ENCODE results near the gene GIGYF1. TPM values are rescaled to one million over a fixed set of nuclear protein-coding genes. Genes with fewer than 3 reads are reported as not detected.
A peak's percentile ranks its signal among the peaks of the same experiment; 100 is the strongest.
"Not testable (repeated sequence)": the region's sequence is repeated elsewhere in the genome, so short reads cannot be mapped to it uniquely, and the experiment has no call there.

The GIGYF1 gene
- total RNA-seq, 1 donor from 2014 or later, result 21.6 TPM

DNA sequence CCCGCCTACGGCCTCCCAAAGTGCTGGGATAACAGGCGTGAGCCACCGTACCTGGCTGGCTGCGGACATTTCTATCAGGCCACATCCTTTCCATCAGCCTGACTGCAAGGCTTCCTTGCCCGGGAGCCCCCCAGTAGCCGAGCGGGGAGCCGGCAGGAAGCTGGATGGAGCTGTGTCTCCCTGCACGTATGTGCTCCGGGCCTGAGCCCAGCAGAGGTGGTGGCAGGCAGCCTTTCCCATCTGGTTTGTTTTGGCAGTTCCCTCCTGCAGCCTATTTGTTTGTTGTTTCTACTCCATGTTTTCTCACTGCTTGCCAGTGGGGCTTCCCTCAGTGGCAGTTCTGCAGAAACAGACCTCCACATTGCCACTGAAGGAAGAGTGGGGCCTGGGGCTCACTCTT lies 17.3 kb upstream of the GIGYF1 start:
- DNase-seq (ENCODE audit: low spot score) (peak; percentile 68), ATAC-seq (peak; percentile 82)

DNA sequence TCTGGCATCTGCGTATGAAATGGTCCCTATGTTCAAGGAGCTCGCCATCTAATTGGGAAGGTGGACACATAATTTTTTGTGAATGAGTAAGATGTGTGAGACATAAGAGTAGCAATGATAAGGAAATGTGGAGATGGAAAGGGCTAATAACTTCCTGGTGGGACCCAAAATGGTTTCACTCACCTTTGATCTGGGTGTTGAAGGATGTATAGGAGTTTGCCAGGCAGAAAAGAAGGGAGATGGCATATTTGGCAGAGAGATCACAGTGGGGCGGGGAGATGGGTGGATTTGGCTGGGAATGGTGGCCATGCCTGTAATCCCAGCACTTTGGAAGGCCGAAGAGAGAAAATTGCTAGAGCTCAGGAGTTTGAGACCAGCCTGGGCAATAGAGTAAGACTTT lies 16.4 kb upstream of the GIGYF1 start:
- DNase-seq (ENCODE audit: low spot score) (no peak), ATAC-seq (no peak)

DNA sequence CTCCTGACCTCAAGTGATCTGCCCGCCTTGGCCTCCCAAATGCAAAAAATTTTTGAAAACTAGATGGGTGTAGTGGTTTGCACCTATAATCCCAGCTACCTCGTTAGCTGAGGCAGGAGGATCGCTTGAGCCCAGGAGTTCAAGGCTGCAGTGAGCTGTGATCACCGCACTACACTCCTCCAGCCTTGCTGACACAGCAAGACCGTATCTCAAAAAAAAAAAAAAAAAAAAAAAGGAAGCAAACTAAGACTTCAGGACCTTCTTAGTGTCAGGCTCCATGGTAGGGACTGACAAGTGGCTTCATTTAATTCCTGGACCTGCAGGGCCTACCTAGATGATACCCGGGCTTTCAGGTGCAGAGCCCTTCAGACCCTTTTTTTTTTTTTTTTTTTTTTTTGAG lies 14.3 kb upstream of the GIGYF1 start:
- no peak for ATAC-seq
- no peak for DNase-seq (ENCODE audit: low spot score)

DNA sequence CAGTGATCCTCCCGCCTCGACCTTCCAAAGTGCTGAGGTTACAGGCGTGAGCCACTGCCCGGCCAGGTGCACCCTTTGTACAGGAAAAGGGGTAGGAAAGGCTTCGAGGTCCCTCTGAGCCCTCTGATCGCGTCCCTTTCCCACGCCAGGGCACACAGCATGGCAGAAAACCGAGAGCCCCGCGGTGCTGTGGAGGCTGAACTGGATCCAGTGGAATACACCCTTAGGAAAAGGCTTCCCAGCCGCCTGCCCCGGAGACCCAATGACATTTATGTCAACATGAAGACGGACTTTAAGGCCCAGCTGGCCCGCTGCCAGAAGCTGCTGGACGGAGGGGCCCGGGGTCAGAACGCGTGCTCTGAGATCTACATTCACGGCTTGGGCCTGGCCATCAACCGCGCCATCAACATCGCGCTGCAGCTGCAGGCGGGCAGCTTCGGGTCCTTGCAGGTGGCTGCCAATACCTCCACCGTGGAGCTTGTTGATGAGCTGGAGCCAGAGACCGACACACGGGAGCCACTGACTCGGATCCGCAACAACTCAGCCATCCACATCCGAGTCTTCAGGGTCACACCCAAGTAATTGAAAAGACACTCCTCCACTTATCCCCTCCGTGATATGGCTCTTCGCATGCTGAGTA lies 12.7 kb upstream of the GIGYF1 start:
- ATAC-seq, result peak; percentile 5
- peak; percentile 70 for DNase-seq (ENCODE audit: low spot score)

DNA sequence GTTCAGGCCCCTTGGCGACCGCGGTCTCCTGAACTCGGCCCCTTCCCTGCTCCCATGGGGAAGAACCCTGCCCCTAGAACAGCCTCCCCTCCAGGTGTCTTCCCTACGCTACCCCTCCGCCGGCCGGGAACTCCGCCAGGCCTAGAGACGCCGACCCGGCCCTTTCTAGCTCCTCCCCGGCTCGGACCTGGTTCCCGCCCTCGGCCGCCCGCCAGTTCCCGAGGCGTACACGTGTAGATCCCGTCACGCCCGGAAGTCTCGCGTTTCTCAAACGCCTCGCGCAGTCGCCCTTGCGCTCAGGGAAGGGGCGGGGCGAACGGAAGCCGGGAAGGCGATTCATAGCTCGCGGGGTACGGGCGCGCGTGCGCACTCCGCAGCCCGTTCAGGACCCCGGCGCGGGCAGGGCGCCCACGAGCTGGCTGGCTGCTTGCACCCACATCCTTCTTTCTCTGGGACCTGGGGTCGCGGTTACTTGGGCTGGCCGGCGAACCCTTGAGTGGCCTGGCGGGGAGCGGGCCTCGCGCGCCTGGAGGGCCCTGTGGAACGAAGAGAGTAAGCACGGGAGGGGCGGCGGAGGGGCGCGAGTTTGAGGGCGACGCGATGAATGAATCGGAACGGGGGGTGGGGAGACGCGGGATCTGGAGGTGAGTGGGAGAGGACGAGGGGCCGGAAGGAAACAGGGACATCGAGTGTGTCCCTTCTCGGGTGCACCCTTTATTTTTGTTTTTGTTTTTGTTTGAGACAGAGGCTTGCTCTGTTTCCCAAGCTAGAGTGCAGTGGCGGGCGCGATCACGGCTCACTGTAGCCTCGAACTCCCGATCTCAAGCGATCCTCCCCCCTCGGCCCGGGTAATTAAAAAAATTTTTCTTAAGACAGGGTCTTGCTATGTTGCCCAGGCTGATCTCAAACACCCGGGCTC lies 12.0 kb upstream of the GIGYF1 start, which contains the start of gene POP7:
POP7 (plus strand) TSS at position 369 of the 919 bp plus-strand sequence. CDS start 710 bp downstream, outside the sequence.
- peak; percentile 85 for ATAC-seq
- DNase-seq (ENCODE audit: low spot score), result peak; percentile 100

DNA sequence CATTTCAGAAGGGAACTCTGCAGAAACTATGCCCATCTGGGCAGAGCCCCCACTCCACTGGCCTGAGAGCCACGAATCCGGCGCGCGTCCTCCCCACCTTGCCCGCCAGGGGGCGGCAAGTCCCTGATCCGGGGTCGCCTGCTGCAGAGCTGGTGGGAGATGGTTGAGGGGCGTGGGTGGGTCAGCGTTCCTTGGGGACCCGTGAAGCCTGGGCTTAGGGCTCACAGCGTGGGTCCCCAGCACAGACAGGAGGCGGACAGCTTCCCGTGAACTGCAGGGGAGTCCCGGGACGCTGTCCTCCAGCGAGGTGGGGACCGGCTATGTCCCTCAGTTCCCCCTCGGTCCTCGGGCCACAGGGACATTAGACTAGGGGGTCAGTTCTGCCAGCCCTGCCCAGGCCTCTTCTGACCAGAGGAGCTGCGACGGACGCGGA lies 11.3 kb upstream of the GIGYF1 start:
- DNase-seq (ENCODE audit: low spot score) (peak; percentile 84), ATAC-seq (peak; percentile 77)

DNA sequence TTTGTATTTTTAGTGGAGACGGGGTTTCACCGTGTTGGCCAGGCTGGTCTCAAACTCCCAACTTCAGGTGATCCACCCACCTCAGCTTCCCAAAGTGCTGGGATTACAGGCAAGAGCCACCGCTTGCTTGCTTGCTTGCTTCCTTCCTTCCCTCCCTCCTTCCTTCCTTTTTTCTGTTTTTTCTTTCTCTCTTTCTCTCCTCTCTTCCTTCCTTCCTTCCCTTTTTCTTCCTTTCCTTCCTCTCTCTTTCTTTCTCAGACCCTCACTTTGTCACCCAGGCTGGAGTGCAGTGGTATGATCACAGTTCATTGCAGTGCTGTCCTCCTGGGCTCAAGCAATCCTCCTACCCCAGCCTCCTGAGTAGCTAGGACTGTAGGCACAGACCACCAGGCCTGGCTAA lies 7.0 kb upstream of the GIGYF1 start:
- not testable (repeated sequence) for DNase-seq (ENCODE audit: low spot score); ATAC-seq

DNA sequence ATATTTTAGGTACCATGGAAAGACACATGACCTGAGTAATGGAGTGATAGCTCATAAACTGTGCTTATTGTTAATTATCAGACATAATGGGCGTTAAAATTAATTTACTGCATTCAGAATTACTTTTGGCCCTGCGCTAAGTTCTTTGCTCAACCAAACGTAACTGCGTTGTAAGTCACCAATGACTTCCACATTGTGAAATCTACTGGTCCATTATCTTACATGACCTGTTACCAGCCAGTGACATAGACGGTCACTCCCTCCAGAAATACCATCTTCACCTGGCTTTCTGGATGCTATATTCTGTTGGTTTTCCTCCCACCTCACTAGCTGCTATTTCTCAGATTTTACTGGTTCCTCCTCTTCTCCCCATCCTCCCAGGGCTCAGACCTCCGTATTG lies 5.0 kb upstream of the GIGYF1 start:
- ATAC-seq (no peak), DNase-seq (ENCODE audit: low spot score) (no peak)

DNA sequence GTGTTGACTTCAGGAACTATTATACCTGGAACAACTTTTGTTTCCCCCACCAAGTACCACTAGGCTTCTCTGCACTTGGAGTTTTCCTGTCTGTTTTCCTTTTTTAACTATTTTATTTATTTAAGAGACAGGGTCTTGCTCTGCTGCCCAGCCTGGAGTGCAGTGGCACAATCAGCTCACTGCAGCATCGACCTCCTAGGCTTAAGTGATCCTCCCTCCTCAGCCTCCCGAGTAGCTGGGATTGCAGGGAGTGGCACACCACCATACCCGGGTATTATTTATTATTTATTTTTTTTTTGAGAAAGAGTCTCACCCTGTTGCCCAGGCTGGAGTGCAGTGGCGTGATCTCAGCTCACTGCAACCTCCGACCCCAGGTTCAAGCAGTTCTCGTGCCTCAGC lies 2.1 kb upstream of the GIGYF1 start:
- DNase-seq (ENCODE audit: low spot score), result no peak
- ATAC-seq, result no peak

DNA sequence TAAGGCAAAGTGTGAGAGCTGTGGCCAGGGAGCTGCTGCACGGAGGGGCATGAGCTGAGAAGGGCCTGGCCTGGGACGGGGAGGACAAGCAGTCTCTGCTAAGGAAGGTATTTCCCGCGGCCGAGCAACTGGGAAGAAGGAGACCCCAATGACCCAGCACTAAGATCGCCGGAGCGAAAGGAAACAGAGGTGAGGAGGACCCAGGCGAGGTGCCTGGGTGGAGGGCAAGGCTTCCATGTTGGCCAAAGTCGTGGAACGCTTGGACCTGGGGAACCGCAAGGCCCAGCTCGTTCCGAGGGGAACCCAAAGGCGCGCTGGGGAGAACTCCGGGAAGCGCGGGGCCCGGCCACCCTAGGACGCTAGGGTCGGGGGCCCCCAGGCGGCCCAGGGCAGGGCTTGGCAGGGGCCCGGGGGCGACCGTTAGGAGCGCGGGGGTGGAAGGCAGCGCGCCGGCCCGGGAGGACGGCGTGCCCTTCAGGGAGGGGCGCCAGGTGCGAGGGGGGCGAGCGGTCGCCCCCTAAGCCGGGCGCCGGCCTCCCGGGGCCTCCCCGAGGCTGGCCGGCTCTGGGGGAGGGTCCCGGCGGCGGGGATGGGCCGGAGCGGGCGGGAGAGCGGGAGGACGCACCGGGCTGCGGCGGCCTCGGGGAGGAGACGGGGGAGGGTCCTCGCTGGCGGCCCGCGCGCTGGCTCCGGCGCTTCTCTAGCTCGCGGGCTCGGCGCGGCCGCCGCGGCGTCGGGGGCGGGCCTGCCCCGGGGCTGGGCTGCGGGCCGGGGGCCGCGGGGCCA lies 545 bp downstream of the GIGYF1 start:
- ATAC-seq, result peak; percentile 10
- DNase-seq (ENCODE audit: low spot score), result peak; percentile 48

DNA sequence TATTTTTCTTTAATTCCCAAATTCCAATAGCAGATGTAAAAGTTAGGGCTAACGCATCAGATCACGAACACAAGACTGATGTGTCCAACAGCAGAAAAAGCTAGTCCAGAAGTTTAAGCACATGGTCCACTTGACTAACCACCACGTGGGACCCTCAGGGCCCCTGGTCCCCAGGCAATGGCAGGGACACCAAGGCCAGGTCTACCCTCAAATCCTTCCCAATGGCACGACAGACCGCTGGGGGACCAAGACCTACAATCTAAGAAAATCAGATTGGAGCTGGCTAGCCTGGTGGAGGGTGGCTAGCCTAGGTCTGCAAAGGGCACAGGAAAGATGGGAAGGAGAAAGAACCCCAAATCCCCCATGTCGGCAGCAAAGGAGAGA lies 1.5 kb downstream of the GIGYF1 start:
- no peak for DNase-seq (ENCODE audit: low spot score)
- ATAC-seq, result no peak

DNA sequence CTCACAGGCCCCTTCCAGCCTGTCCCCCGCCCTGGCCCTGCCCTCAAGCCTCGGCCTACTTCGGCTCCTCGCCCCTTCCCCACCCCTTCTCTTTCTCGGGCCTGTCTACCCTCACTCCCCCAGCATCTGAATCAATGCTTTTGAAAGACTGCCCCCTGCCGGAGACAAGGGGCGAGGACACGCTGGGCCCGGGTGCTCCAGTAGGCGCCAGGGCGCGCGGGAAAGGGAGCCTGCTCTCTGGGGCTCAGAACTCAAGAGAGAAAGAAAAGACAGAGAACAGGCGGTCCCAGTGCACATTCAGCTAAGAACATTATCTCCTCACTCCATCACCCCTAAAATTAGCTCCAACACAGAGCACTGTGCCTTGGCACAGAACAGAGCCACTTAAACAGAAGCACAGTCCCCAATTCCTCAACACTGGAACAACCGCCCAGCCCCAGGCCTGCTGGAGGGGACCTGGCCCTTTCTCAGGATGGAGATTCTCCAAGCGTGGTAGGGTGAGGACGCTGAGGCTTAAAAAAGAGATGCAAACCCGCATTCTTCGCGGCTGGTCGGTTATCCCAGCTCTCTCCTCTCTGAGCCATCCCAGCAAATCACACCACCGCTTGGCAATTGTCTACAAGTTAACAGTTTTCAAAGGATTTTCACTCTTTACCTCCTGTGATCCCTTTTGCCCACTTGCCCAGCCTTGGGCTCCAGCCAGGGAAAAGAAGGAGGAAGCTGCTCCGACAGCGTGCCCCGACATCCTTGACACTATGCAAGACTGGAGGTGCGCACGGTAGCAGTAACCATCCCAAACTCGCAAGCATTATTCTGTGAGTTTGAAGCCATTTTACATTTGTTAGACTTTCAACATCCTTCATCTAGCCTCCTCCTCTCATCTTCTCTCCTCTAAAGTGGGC lies 2.1 kb downstream of the GIGYF1 start:
- DNase-seq (ENCODE audit: low spot score), result peak; percentile 77
- peak; percentile 86 for ATAC-seq

DNA sequence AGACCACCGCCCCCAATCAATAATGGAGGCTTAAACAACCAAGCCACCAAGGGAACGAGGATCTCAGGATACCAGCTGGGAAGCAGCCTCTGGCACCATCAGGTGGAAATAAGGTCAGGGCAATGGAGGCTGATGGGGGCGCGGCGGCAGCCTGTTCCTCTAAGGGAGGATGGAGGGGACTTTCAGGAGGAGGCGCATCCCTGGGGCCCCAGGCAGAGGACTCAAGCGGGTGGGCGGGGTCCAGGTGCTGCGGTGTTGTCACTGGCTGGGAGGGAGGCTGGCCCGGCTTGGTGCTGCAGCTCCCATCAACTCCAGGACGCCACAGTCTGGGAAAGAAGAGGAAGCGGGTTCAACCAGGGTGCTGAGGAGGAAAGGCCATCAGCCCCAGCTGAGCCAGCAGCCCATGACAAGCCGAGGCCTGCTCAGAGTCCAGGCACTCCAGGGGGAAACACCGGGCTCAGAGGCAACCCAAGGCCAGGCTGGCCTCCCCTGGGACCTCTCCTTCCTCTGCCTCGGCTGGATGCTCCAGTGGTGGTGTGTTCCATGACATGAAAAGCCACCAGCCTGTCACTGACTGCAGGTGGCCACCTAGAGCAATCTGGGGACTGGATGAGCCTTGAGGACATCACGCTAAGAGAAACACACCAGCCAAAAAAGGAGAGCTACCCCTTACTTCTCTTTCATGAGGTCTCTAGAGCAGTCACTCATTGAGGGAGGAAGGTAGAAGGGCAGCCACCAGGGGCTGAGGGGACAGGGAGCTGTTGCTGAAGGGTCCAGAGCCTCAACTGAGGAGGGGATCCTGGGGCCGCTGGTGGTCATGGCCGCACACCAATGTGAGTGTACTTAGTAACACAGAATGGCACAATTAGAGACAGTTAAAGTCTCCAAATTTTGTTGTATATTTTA lies 4.6 kb downstream of the GIGYF1 start:
- DNase-seq (ENCODE audit: low spot score), result peak; percentile 45
- no peak for ATAC-seq

DNA sequence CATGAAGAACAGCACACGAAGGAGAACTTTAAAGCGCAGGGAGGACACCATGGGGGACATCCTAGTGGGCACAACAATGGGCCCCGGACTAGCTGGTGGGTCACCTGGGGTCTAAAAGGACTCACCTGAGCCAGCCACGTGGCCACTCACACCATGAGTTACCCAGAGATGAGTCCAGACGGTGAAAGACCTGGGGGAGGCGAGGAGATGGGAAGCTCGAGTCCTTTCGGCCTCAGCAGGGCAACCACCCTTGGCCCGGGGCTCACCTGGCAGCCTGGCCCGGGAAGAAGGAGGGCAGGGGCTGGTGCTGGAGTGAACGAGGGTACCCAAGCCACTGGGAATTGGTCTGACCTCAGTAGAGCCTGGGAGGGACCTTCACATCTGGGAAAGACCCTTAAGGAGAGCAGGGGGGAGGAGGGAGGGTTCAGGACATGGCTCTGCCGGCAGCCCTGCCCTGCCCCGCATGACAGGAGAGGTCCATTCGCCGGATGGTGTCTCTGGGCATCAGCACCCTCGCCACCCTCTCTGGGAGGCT lies 5.7 kb downstream of the GIGYF1 start:
- ATAC-seq (no peak), DNase-seq (ENCODE audit: low spot score) (no peak)

DNA sequence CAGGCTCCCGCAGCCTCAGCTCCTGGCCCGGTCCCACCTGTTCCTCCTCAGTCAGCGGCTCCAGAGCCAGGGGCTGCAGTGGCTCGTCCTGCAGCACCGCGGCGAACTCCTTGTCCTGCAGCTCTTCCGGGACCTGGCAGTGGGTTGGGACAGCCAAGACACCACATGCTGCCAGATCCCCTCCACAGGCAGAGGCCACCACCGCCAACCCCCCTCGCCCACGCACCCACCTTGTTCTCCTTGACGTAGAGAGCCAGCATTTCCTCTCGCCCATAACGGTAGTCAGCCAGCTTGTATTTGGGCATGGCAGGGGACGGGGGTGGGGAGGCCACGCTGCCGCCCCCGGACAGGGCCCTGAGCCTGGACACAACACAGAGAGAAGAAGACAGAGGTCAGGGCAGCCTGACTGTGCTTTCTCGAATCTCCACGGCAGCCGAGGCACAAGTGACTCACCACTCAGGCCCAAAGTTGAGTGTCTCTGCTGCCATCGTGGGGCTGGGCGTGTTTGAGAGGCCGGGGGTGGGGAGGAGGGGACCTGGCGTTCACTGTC lies 6.2 kb downstream of the GIGYF1 start:
- DNase-seq (ENCODE audit: low spot score), result no peak

DNA sequence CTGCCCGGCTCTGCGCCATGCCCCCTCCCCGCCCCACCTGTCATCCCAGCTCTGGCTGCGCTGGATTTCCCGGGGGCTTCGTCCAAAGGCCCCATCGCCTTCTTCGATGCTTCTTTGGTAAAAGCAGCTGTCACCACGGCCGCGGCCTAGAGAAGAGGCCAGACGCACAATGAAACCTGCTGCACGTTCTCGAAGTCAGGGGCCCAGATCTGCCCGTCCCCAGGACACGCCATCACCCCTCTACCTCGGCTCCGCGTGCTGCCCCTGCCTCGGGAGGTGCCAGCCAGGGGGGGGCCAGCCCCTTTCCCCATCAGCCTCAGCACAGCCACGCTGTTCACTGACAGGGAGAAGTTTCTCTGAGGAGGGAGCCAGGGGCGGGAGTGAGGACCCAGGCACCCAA lies 6.8 kb downstream of the GIGYF1 start:
- no peak for DNase-seq (ENCODE audit: low spot score)
- ATAC-seq, result no peak

More for the DNA sequence above, 6.2 kb downstream of the GIGYF1 start:
- no peak for ATAC-seq

DNA sequence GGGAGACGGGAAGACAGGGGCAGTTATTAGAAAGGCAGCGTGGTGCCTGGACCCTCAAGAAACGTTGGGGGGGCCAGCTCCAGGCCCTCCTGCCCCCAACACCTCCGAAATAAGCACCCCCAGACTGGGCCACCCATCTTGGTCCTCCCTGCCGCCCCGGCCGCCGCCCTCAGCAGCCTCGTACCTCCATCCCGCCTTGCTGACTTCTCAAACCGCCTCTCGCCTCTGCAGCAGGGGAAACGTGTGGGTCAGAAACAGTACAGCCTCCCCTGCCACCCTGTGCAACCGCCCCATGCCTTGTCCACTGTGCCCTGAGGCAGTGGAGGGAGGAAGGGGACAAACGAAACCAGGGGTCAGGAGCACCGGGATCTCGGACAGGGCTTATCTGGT lies 7.2 kb downstream of the GIGYF1 start:
- ATAC-seq (no peak), DNase-seq (ENCODE audit: low spot score) (no peak)

DNA sequence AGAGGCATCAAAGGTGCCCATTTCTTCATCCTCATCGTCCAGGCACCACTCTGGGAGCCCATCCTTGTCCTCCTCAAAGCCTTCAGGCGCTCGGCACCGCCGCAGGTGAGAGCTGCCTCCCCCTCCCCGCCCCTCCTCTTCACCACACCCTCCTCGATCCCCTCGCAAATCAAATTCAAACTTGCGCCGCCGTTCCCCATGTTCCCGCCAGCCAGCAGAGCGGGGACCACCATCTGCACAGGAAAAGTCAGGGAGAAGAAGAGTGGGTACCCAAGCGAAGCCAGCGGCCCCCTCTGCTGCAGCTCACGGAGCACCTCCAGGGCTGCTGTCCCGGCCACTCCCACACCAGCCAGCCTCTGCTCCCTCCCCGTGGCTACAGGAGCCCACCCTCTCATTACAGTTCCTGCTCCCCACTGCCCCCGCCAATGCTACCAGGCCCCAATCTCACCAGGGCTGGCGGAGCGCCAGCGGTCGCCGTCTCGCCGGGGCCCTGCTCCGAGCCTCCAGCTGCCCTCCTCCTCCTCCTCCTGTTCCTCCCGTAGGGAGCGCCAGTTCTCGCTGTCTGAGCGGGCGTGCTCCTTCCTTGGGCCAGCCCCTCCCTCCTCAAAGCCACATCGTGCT lies 7.7 kb downstream of the GIGYF1 start:
- DNase-seq (ENCODE audit: low spot score), result no peak

More for the DNA sequence above, 7.7 kb downstream of the GIGYF1 start:
- ATAC-seq, result no peak

Measured in left lobe of liver (tissue), 2 donors.